Medulla oblongata (tissue), 1 donor: ENCODE measurements around the gene INSR.
"Not testable (repeated sequence)": the region's sequence is repeated elsewhere in the genome, so short reads cannot be mapped to it uniquely, and the experiment has no call there.

ENCODE experiments used
- DNase-seq: peaks from one replicate; pipeline ENCODE4 v3.0.0-alpha.2; 2015; ENCODE audit errors: extremely low spot score

Gene INSR

GRCh38 chr19:7293762-7294557, at the start of gene INSR:
Gene INSR, minus strand, starts transcription at chr19:7294414. Its CDS starts 523 bp downstream, at chr19:7293891.
- DNase-seq, result peak; percentile 91

- DNase-seq, result no peak
Observed at GRCh38 chr19:7342143-7342542, 47.9 kb upstream of the INSR start.

- peak; percentile 90 for DNase-seq
Observed at GRCh38 chr19:7340959-7341837, 47.0 kb upstream of the INSR start.

GRCh38 chr19:7337380-7338194, 43.4 kb upstream of the INSR start:
- DNase-seq, result peak; percentile 73

- DNase-seq, result no peak
Observed at GRCh38 chr19:7336321-7336973, 42.2 kb upstream of the INSR start.

- no peak for DNase-seq
Observed at GRCh38 chr19:7333198-7334118, 39.2 kb upstream of the INSR start.

- no peak for DNase-seq
Observed at GRCh38 chr19:7331446-7331845, 37.2 kb upstream of the INSR start.

- no peak for DNase-seq
Observed at GRCh38 chr19:7328647-7329046, 34.4 kb upstream of the INSR start.

- DNase-seq, result no peak
Observed at GRCh38 chr19:7327802-7328201, 33.6 kb upstream of the INSR start.

GRCh38 chr19:7326105-7326877, 32.1 kb upstream of the INSR start:
- no peak for DNase-seq

- DNase-seq, result no peak
Observed at GRCh38 chr19:7318176-7318575, 24.0 kb upstream of the INSR start.

- DNase-seq, result no peak
Observed at GRCh38 chr19:7312816-7313215, 18.6 kb upstream of the INSR start.

GRCh38 chr19:7311911-7312310, 17.7 kb upstream of the INSR start:
- no peak for DNase-seq

- not testable (repeated sequence) for DNase-seq
Observed at GRCh38 chr19:7308327-7308726, 14.1 kb upstream of the INSR start.

- no peak for DNase-seq
Observed at GRCh38 chr19:7307590-7308218, 13.5 kb upstream of the INSR start.

- no peak for DNase-seq
Observed at GRCh38 chr19:7304200-7304599, 10.0 kb upstream of the INSR start.

- no peak for DNase-seq
Observed at GRCh38 chr19:7303470-7303869, 9.3 kb upstream of the INSR start.

- no peak for DNase-seq
Observed at GRCh38 chr19:7301525-7301924, 7.3 kb upstream of the INSR start.

- no peak for DNase-seq
Observed at GRCh38 chr19:7297742-7298141, 3.5 kb upstream of the INSR start.
